Activated CD4-positive, alpha-beta memory T cell treated with anti-CD3 and anti-CD28 coated beads for 36 hours (primary cell): ENCODE results near the gene GPR150. TPM values are rescaled to one million over a fixed set of nuclear protein-coding genes. Genes with fewer than 3 reads are reported as not detected.

Source experiments
- total RNA-seq, 2 experiments: library from RNA; stranded (reverse); gene quantifications; one replicate each; pipeline ENCODE4 v1.2.3, GENCODE V29; 2021

The GPR150 gene
- total RNA-seq, 2 experiments from 2014 or later, result 0.50 to 0.82 TPM

Other genes with a start within 250 kb of the GPR150 start
- gene FAM81B, start 228.7 kb upstream of the GPR150 start, total RNA-seq, result not detected
- gene SKIC3, start 65.1 kb upstream of the GPR150 start, total RNA-seq, result 10 to 100 TPM; 74.7 to 78.1 TPM
- 1 to 10 TPM; 4.5 to 4.6 TPM for gene ARSK, start 65.0 kb upstream of the GPR150 start, total RNA-seq
- 1 to 10 TPM; 6.9 to 8.8 TPM for gene RFESD, start 26.7 kb downstream of the GPR150 start, total RNA-seq
- not detected for gene SPATA9, start 62.9 kb downstream of the GPR150 start, total RNA-seq
- under 1 TPM; 0.75 to 0.97 TPM for gene RHOBTB3, start 111.2 kb downstream of the GPR150 start, total RNA-seq
- 10 to 100 TPM; 33.2 to 34.0 TPM for gene GLRX, start 202.6 kb downstream of the GPR150 start, total RNA-seq